ENCODE data around the gene HPCAL1. TPM values are rescaled to one million over a fixed set of nuclear protein-coding genes. Genes with fewer than 3 reads are reported as not detected.
A peak's percentile ranks its signal among the peaks of the same experiment; 100 is the strongest.

Gene HPCAL1
- total and polyA plus RNA-seq, 4 donors: 122 to 147 (median 136) TPM

GRCh38 chr2:10269291-10269690 lies 33.4 kb upstream of the HPCAL1 start:
- DNase-seq: no peak
- peaks cover 0 to 25% (median 0%) of the 10 kb centered on the region in 5 donors for H3K4me1 ChIP-seq (ENCODE audit: control insufficient read depth in 5 of 5, insufficient read depth in 5 of 5, low read length in 5 of 5)
- WGBS, 2 donors: 82 to 88% methylated on average over 8 of the region's 8 CpGs
- no peak for TF ChIP-seq CTCF (IDR thresholded peaks at IDR 0.05; ENCODE audit: control extremely low read depth, extremely low read depth)
- H3K4me3 ChIP-seq: no peak overlapping the region
- ATAC-seq (ENCODE audit: insufficient read depth, low FRiP score): no peak
- H3K9ac ChIP-seq (ENCODE audit: insufficient read depth in 1 of 2, low read length in 2 of 2): no peak overlapping the region
- H3K9me3 ChIP-seq (ENCODE audit: control insufficient read depth in 4 of 4, insufficient read depth in 3 of 4, low read length in 3 of 4): no peaks in the 10 kb centered on the region
- no peaks in the 10 kb centered on the region for H3K27me3 ChIP-seq (ENCODE audit: control insufficient read depth in 3 of 3, insufficient read depth in 3 of 3, low read length in 2 of 3)
- peak overlapping the region in 1 of 2 donors; percentile 84 for H3K27ac ChIP-seq (ENCODE audit: low read depth in 1 of 2, low read length in 1 of 2)
- no peaks in the 10 kb centered on the region for H3K36me3 ChIP-seq (ENCODE audit: control insufficient read depth in 4 of 4, insufficient read depth in 4 of 4, low read length in 4 of 4)

GRCh38 chr2:10269711-10270610 lies 32.7 kb upstream of the HPCAL1 start:
- Histone ChIP-seq H3K36me3 (ENCODE audit: control insufficient read depth in 4 of 4, insufficient read depth in 4 of 4, low read length in 4 of 4) (no peaks in the 10 kb centered on the region), H3K9me3 (ENCODE audit: control insufficient read depth in 4 of 4, insufficient read depth in 3 of 4, low read length in 3 of 4) (no peaks in the 10 kb centered on the region), H3K4me1 (ENCODE audit: control insufficient read depth in 5 of 5, insufficient read depth in 5 of 5, low read length in 5 of 5) (peaks cover 0 to 25% (median 0%) of the 10 kb centered on the region in 5 donors), H3K27me3 (ENCODE audit: control insufficient read depth in 3 of 3, insufficient read depth in 3 of 3, low read length in 2 of 3) (no peaks in the 10 kb centered on the region), H3K27ac (ENCODE audit: low read depth in 1 of 2, low read length in 1 of 2) (peak overlapping the region in 1 of 2 donors; percentile 84), H3K4me3 (no peak overlapping the region), H3K9ac (ENCODE audit: insufficient read depth in 1 of 2, low read length in 2 of 2) (no peak overlapping the region)
- 78 to 84% methylated on average over 14 to 15 of the region's 15 CpGs for WGBS, 2 donors
- ATAC-seq (ENCODE audit: insufficient read depth, low FRiP score): no peak
- no peak for TF ChIP-seq CTCF (IDR thresholded peaks at IDR 0.05; ENCODE audit: control extremely low read depth, extremely low read depth)
- no peak for DNase-seq

DNA sequence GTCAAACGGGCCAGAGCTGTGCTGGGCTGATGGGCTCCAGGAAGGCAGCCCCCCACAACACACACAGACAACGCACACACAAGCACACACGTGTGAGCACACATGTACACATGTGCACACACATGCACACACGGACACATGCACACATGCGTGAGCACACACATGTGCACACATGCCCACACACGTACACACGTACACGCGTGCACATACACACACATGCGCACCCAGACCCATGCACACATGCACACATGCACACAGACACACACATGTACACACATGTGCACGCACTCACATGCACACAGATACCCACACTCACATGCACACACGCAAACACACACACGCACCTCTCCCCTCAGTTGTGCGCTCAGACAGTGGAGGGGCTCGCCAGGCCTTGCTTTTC lies 31.2 kb upstream of the HPCAL1 start:
- Histone ChIP-seq H3K9ac (ENCODE audit: insufficient read depth in 1 of 2, low read length in 2 of 2) (no peak overlapping the region), H3K9me3 (ENCODE audit: control insufficient read depth in 4 of 4, insufficient read depth in 3 of 4, low read length in 3 of 4) (no peaks in the 10 kb centered on the region), H3K27me3 (ENCODE audit: control insufficient read depth in 3 of 3, insufficient read depth in 3 of 3, low read length in 2 of 3) (no peaks in the 10 kb centered on the region), H3K4me1 (ENCODE audit: control insufficient read depth in 5 of 5, insufficient read depth in 5 of 5, low read length in 5 of 5) (peaks cover 0 to 17% (median 0%) of the 10 kb centered on the region in 5 donors), H3K36me3 (ENCODE audit: control insufficient read depth in 4 of 4, insufficient read depth in 4 of 4, low read length in 4 of 4) (no peaks in the 10 kb centered on the region), H3K4me3 (no peak overlapping the region), H3K27ac (ENCODE audit: low read depth in 1 of 2, low read length in 1 of 2) (peak overlapping the region in 1 of 2 donors; percentile 82)
- no peak for TF ChIP-seq CTCF (IDR thresholded peaks at IDR 0.05; ENCODE audit: control extremely low read depth, extremely low read depth)
- DNase-seq (no peak), ATAC-seq (ENCODE audit: insufficient read depth, low FRiP score) (no peak)
- WGBS, 2 donors: 84% methylated on average over 15 of the region's 15 CpGs
